ENCODE measurements around the gene SET.

The SET gene

GRCh38 chr9:128728298-128728697 is 39.3 kb downstream of the SET start:
- DNase-seq (ENCODE audit: extremely low read depth in 1 of 2, low read depth in 1 of 2) = no peak

GRCh38 chr9:128729302-128729701 is 40.3 kb downstream of the SET start:
- no peak for DNase-seq (ENCODE audit: extremely low read depth in 1 of 2, low read depth in 1 of 2)

GRCh38 chr9:128729766-128730517 is 40.9 kb downstream of the SET start:
- DNase-seq (ENCODE audit: extremely low read depth in 1 of 2, low read depth in 1 of 2) = no peak

- DNase-seq (ENCODE audit: extremely low read depth in 1 of 2, low read depth in 1 of 2) = no peak
Observed at GRCh38 chr9:128731093-128731492, 42.1 kb downstream of the SET start.

DNA sequence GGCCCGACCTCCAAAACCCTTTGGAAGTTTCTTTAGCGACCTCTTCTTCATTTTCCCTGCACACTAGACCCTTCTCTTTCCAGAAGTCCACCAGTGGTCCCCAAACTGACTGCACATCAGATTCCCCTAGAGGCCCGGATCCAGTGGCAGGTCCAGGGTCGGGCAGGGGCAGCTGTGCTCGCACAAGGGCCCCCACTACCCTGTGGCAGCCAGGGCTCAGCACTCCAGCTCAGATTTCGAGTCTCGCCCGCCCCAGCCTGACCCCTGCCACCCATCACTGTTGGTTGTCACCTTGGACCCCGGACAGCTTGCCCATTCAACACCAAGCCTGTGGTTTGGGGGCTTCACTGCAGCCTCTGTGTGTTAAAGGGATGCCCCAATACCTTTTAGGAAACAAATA is 42.7 kb downstream of the SET start:
- no peak for DNase-seq (ENCODE audit: extremely low read depth in 1 of 2, low read depth in 1 of 2)

GRCh38 chr9:128732576-128732975 is 43.6 kb downstream of the SET start:
- no peak for DNase-seq (ENCODE audit: extremely low read depth in 1 of 2, low read depth in 1 of 2)

GRCh38 chr9:128733256-128733655 is 44.2 kb downstream of the SET start:
- no peak for DNase-seq (ENCODE audit: extremely low read depth in 1 of 2, low read depth in 1 of 2)

- no peak for DNase-seq (ENCODE audit: extremely low read depth in 1 of 2, low read depth in 1 of 2)
Observed at GRCh38 chr9:128735373-128735772, 46.4 kb downstream of the SET start.

GRCh38 chr9:128742401-128742800 is 53.4 kb downstream of the SET start:
- DNase-seq (ENCODE audit: extremely low read depth in 1 of 2, low read depth in 1 of 2) = no peak

DNA sequence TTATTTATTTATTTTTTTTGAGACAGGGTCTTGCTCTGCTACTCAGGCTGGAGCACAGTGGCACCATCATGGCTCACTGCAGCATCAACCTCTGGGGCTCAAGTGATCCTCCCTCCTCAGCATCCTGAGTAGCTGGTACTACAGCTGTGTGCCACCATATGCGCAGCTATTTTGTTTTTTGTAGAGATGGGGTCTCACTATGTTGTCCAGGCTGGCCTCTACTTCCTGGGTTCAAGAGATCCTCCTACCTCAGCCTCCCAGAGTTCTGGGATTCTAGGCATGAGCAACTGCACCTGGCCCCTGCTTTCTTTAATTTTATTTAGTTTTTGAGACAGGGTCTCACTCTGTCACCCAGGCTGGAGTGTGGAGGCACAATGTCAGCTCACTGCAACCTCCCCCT is 54.4 kb downstream of the SET start:
- DNase-seq (ENCODE audit: extremely low read depth in 1 of 2, low read depth in 1 of 2) = no peak

All from stimulated activated CD8-positive, alpha-beta memory T cell treated with anti-CD3 and anti-CD28 coated beads, Interleukin-7, amount 100 ng/mL, for 48 hours (primary cell).